ENCODE data around the gene RNF212. TPM values are rescaled to one million over a fixed set of nuclear protein-coding genes. Genes with fewer than 3 reads are reported as not detected.

Gene RNF212
- total RNA-seq, 1 donor from 2014 or later: not detected

DNA sequence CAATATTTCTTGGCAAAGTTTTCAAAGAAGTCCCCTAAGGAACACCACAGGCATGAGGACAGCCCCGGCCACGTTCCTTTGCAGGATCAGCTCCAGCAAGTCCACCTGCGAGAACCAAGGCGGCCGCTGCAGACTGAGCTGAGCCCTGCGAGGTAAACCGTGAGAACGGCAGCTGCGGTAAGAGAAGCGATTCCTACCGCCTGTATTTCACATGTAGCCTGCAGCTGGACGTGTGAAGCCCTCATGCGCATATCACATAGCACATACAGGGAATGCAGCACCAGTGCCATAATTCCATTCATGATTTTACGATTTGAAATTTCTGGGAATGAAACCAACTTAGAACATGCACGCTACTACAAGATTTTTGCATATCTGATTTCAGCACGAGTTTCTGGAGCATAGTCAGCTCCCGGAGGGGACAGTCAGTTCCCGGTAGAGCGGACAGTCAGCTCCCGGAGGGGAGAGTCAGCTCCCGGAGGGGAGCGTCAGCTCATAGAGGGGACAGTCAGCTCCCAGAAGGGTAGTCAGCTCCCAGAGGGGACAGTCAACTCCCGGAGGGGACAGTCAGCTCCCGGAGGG lies 60.2 kb downstream of the RNF212 start:
- no peaks in the 10 kb centered on the region for H3K36me3 ChIP-seq
- no peaks in the 10 kb centered on the region for H3K9me3 ChIP-seq
- no peak overlapping the region for H3K4me3 ChIP-seq
- peaks cover 4 to 11% of the 10 kb centered on the region in 2 donors for H3K4me1 ChIP-seq
- no peak for DNase-seq (ENCODE audit: low spot score in 2 of 2)
- no peak overlapping the region for H3K27ac ChIP-seq
- intact Hi-C loops (cut with DNase I): no loop called here
- TF ChIP-seq, protein P1, sequence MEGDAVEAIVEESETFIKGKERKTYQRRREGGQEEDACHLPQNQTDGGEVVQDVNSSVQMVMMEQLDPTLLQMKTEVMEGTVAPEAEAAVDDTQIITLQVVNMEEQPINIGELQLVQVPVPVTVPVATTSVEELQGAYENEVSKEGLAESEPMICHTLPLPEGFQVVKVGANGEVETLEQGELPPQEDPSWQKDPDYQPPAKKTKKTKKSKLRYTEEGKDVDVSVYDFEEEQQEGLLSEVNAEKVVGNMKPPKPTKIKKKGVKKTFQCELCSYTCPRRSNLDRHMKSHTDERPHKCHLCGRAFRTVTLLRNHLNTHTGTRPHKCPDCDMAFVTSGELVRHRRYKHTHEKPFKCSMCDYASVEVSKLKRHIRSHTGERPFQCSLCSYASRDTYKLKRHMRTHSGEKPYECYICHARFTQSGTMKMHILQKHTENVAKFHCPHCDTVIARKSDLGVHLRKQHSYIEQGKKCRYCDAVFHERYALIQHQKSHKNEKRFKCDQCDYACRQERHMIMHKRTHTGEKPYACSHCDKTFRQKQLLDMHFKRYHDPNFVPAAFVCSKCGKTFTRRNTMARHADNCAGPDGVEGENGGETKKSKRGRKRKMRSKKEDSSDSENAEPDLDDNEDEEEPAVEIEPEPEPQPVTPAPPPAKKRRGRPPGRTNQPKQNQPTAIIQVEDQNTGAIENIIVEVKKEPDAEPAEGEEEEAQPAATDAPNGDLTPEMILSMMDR (IDR thresholded peaks at IDR 0.05): no peak
- H3K27me3 ChIP-seq: peaks cover 8% of the 10 kb centered on the region

DNA sequence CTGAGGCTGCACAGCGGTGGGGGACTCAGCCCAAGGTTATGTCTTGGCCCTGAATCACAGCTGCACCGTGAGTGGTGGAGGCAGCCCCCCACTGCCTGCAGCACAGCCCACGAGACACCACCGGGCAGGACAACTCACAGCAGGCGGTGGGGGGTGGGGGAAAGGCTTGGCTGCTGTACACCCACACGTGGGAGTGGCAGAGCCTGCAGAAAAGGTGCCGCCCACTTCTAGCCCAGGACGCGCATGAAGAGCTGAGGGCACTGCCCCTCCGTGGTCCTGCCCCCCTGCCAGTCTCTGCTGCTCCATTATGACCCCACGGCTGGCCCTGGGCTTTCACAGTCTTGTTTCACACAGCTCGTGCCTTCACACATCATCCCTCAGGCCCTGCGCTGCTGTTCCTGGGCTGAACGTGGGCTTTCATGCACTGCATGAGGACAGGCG lies 61.1 kb downstream of the RNF212 start:
- H3K27ac ChIP-seq: no peak overlapping the region
- H3K36me3 ChIP-seq: no peaks in the 10 kb centered on the region
- no peaks in the 10 kb centered on the region for H3K9me3 ChIP-seq
- peaks cover 8% of the 10 kb centered on the region for H3K27me3 ChIP-seq
- no peak overlapping the region for H3K4me3 ChIP-seq
- TF ChIP-seq, protein P1 (IDR thresholded peaks at IDR 0.05): no peak
- H3K4me1 ChIP-seq: peaks cover 7 to 18% of the 10 kb centered on the region in 2 donors
- intact Hi-C loops (cut with DNase I): no loop called here
- DNase-seq (ENCODE audit: low spot score in 2 of 2): no peak

DNA sequence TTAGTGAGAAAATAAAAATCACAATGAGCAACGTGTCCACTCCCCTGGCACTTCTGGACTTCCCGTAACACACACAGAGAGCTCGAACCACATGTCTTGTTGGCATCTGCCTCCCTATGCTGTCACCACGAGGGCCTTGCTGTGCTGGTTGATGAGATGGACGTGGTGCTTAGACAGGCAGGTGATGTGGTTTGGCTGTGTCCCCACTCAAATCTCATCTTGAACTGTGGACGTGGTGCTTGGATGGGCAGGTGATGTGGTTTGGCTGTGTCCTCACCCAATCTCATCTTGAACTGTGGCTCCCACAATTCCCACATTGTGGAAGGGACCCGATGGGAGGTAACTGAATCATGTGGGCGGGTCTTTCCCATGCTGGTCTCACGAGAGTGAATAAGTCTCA lies 61.9 kb downstream of the RNF212 start:
- no peaks in the 10 kb centered on the region for H3K9me3 ChIP-seq
- peaks cover 8% of the 10 kb centered on the region for H3K27me3 ChIP-seq
- TF ChIP-seq, protein P1 (IDR thresholded peaks at IDR 0.05): no peak
- no peak for DNase-seq (ENCODE audit: low spot score in 2 of 2)
- peaks cover 11 to 24% of the 10 kb centered on the region in 2 donors for H3K4me1 ChIP-seq
- no peak overlapping the region for H3K4me3 ChIP-seq
- H3K36me3 ChIP-seq: no peaks in the 10 kb centered on the region
- H3K27ac ChIP-seq: no peak overlapping the region
- intact Hi-C loops (cut with DNase I): no loop called here

DNA sequence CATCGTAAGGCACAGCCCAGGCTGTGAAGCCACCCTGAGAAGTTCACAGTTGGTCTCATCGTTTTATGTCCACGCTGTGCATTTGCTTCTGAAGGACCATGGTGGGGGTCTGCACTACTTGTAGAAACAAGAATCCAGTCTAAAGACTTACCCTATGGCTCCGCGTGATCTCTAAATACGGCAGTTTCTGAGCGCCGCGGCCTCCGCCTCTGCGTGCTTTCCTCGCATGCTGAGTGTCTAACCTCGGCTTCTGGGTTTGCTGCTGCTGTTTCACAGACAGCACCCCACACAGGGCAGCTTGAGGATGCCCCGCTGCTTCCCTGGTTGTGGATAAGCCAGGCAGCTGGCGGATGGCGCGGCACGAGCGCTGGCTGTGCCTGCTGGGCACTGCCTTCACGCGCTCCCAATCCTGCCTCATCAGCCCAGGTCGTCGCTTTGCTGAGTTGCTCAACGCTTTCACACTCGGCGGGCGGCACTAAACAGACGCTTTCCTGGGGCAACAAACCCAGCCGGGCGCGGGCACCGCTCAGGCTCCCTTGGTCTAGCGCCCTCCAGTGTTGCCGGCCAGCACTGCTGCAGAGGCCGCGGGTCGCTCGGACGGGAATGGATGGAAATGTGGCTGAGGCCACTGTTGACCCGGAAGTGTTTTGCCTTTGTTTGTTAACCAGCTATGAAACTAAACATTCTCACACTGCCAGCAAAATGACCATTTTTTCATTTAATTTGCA lies 62.7 kb downstream of the RNF212 start:
- no peak overlapping the region for H3K27ac ChIP-seq
- TF ChIP-seq, protein P1 (IDR thresholded peaks at IDR 0.05): peak in 2 of 3 experiments; percentile 26 to 37
- H3K4me1 ChIP-seq: peaks cover 11 to 25% of the 10 kb centered on the region in 2 donors
- no peaks in the 10 kb centered on the region for H3K9me3 ChIP-seq
- intact Hi-C loops (cut with DNase I): no loop called here
- peaks cover 8% of the 10 kb centered on the region for H3K27me3 ChIP-seq
- no peak overlapping the region for H3K4me3 ChIP-seq
- H3K36me3 ChIP-seq: no peaks in the 10 kb centered on the region
- DNase-seq (ENCODE audit: low spot score in 2 of 2): no peak

DNA sequence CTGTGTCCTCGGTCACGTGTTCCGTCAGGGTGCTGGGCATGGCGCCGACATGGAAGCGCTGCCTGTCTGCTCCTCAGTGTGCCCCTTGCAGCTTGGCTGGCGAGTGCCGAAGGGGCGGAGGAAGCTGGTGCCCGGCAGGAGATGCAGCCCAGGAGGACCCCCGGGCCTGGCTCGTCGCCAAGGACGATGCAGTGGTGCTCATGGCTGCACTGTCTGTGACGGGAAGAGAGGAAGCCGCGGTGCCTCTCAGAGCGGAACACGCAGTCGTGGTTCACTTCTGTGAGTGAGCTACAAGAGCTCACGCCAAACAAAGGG lies 63.8 kb downstream of the RNF212 start:
- H3K4me1 ChIP-seq: peaks cover 11 to 35% of the 10 kb centered on the region in 2 donors
- H3K27me3 ChIP-seq: peaks cover 8% of the 10 kb centered on the region
- no peak overlapping the region for H3K4me3 ChIP-seq
- H3K36me3 ChIP-seq: no peaks in the 10 kb centered on the region
- no peak overlapping the region for H3K27ac ChIP-seq
- intact Hi-C loops (cut with DNase I): loop anchor here (10.0 kb wide), 1 partner anchor 295 kb away; the partner anchor contains the start of gene UVSSA
- no peaks in the 10 kb centered on the region for H3K9me3 ChIP-seq
- TF ChIP-seq, protein P1 (IDR thresholded peaks at IDR 0.05): no peak
- no peak for DNase-seq (ENCODE audit: low spot score in 2 of 2)
